ENCODE measurements around the gene AMY2A.

DNA sequence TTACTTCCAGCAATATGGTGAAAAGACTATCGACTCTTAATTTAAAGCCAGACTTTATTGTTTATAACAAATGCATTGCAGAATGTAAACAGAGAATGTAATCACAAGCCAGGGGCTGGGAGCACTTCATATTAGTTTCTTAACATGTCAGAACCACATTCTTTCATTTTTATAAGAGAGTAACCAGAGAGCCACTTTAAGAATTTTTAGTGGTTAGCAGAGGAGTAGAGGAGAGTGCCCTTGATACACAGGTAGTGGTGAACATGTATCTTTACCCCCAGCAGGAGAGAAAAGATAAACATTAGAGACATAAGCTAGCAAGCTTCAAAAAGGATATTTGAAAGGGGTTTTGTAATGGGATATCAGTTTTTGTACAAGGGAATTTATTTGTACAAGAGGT is 34.8 kb upstream of the AMY2A start:
- TF ChIP-seq, protein P1, sequence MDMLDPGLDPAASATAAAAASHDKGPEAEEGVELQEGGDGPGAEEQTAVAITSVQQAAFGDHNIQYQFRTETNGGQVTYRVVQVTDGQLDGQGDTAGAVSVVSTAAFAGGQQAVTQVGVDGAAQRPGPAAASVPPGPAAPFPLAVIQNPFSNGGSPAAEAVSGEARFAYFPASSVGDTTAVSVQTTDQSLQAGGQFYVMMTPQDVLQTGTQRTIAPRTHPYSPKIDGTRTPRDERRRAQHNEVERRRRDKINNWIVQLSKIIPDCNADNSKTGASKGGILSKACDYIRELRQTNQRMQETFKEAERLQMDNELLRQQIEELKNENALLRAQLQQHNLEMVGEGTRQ (IDR thresholded peaks at IDR 0.05; ENCODE audit: low read depth, low read length), result no peak
- no peak for TF ChIP-seq CTCF (conservative IDR thresholded peaks at IDR 0.05; ENCODE audit: low read depth, low read length)
- no peak for TF ChIP-seq CEBPB (IDR thresholded peaks at IDR 0.05; ENCODE audit: low read depth, low read length)
- TF ChIP-seq CHD1 (IDR thresholded peaks at IDR 0.05; ENCODE audit: low read depth, low read length), result no peak
- no peak for TF ChIP-seq POLR2A (IDR thresholded peaks at IDR 0.05; ENCODE audit: low read depth, low read length)
- no peak for TF ChIP-seq RAD21 (IDR thresholded peaks at IDR 0.05; ENCODE audit: low read length)
